Activated T-cell treated with anti-CD3 and anti-CD28 coated beads for 24 hours (primary cell): ENCODE measurements around the gene NOG.

ENCODE experiments used
- DNase-seq: peaks from one replicate; pipeline ENCODE4 v3.0.0-alpha.2; 2020; ENCODE audit warnings: low read depth

NOG gene

GRCh38 chr17:56597495-56597990 lies 4.0 kb downstream of the NOG start:
- no peak for DNase-seq

DNA sequence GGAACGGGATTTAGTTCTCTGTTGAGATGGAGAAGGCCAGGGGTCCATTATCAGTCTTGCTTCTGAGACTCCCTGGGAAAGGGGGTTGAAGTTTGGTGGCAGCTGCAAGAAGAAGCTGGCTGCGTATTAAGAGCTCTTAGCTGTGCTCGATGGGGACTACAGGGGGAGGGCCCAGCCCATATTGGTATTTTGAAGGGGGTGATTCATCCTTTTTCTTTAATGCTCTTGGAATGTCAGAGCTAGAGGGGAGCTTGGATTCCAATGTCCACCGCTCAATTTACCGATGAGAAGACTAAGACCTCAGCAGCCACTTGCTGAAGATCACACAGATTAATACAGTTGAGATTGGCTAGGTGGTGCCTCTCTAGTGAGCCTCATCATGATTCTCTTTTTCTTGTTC lies 5.0 kb downstream of the NOG start:
- no peak for DNase-seq

DNA sequence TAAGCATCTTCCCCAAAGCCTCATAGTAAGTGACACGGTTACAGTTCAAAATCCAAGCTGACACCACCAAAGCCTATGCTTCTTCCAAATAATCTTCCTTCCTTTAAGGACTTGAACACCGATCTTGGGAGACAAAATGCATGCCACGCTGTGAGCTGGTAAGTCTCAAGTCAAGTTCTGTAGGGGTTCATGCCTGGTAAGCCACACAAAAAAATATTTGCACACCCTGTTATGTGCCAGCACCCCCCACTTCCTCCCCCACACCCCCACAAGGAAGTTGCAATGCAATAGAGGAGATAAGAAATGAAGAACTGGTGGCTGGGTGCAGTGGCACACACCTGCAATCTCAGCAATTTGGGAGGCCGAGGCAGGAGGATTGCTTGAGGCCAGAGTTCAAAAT lies 5.6 kb downstream of the NOG start:
- no peak for DNase-seq

- DNase-seq, result no peak
Measured at GRCh38 chr17:56599566-56599965, 6.1 kb downstream of the NOG start.

DNA sequence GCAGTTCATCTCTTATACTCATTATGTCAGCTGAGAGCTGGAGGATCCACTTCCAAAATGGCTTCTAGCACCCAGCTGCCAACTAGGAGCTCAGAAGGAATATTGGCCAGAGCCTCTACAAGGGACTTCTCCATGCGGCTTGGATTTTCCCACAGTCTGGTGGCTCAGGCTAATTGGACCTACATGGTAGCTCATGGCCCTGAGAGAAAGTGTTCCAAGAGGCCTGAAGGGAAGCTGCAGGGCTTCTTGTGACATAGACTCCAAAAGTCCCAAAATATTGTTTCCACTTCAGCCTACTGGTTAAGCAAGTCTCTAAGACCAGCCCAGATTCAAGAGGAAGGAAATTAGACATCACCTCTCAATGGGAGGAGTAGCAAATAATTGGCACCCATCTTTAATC lies 6.8 kb downstream of the NOG start:
- no peak for DNase-seq

DNA sequence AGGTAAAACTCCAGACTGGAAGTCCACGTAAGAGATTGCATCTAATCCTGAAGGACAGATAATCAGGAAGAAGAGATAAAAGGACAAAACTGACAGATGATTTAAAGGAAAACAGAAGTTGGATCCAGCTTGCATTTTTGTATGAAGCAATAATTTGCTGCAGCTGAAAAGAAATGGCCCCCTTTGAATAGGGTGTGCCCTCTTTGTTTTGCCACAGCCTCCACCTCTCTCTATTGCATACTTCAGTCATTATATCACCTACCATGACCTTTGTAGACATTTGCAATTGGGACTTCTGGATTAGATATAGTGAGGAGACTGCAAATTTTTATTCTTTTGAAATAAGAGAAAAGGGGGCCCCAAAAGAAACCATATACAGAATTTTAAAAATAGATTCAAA lies 8.1 kb downstream of the NOG start:
- DNase-seq, result no peak

DNA sequence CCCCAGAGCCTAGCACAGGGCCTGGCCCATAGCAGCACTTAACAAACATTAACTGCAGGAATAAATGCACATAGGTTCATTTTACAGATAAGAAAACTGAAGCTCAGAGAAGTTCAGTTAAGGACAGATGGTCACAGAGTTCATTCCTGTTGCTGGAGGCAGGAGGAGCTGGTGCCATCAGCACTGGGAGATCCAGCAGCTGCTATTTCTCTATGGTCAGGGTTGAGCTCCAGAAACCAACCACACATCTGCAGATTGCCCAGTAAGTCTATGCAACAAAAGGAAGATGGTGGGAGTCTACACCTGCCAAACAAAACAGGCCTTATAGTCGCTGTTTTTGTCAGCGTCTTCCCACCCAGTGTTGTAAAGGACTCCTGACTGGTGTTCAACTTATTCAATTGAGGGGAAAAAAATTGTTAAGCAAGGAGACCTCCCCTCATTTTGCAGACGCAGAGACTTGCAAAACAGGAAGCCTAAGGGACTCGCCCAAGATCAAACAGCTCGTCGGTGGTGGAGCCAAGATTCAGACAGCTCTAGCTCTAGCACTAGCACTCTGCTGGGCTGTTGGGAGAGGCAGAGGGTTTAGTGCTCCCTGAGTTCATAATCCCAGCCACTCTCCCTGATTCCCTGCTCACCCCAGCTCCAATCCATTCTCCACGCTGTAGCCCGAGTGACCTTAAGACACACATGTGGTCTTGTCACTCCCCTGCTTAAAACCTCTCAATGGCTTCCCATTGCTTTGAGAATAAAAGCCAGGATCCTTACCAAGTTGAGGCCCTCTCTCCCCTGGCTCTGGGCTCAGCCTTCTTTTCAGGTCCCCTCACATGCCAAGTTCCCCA lies 9.0 kb downstream of the NOG start:
- DNase-seq, result no peak

DNA sequence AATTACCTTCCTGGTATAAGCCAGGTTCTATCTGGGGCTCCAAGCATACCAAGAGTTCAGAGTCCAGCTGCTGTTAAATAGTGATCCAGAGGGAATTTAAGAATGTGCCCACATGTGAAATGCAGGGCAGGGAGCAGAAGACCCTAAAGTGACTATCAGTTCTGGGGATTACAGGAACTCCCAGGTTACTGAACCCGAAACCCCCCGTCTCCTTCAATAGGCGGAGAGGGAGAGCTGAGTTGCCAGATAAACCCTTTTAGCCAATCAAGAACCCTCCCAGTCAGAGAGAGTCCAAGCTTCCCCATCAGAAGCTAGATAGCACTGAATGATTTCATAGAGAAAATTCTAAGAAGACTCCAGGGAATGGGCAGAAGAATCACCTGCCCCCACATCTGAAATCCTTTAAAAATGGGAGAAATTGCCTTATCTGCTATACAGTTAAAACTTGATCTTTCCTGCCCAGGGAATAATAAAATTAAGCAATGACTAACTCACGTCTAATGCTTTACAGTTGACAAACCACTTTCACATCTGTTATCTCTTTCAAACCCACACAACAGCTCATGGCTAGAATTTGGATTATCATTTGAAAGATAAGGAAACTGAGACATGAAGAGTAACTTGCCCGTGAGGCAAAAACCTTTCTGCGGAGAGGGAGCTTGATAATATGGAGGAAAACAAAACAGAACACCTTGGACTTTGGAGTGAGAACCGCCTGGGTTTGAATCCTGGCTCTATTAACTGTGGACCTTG lies 10.2 kb downstream of the NOG start:
- no peak for DNase-seq

- no peak for DNase-seq
Measured at GRCh38 chr17:56604691-56605290, 11.3 kb downstream of the NOG start.

GRCh38 chr17:56608944-56609343 lies 15.4 kb downstream of the NOG start:
- no peak for DNase-seq

DNA sequence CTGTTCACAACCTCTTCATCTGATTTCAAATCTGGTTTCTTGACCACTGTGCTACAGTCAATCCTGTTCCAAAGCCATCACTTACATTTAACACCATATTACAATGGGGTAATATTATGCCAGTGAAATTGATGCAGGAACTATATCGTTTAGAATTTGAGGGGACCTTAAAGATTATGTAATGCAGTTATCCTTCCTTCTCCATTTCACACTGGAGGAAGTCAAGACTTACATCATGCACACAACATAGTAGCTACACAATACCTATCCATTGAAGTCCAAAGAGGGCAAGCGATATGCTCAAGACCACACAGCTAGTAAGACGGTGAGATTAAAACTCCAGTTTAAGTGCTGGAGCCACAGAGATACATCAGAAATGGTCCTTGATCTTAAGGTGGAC lies 16.8 kb downstream of the NOG start:
- no peak for DNase-seq

DNA sequence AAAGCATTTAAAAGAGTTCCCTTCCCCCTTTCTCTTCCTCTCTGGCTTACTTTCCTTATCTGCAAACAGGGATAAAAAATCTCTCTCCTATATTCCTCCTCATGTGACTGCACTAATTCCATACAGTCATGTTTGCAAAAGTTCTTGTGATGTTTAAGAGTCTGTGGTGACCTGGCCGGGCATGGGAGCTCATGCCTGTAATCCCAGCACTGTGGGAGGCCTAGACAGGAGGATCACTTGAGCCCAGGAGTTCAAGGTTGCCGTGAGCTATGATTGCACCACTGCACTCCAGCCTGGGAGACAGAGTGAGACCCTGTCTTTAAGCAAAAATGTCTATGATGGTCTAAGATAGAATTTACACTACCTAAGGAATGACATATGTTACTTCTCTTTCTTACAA lies 19.6 kb downstream of the NOG start:
- no peak for DNase-seq

DNA sequence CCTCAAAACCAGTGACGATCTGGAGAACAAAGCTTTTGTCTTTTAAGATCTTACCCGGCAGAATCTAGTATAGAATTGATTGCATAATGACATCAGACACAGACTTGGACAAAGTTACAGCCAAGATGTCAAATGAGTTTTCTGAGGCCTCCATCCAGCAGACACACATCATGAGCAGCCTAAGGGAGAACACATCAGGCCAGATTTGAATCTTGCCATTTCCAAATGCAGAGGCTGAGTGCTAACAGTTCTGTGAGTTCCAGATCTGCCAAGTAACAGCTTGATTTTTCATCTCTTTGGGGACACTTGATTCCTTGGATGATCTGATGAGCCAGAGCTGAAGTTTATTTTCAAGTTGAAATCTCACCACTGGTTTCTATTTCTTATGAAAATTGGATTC lies 21.0 kb downstream of the NOG start:
- DNase-seq, result no peak

GRCh38 chr17:56616239-56616638 lies 22.7 kb downstream of the NOG start:
- no peak for DNase-seq

- DNase-seq, result no peak
Measured at GRCh38 chr17:56623383-56623782, 29.9 kb downstream of the NOG start.

DNA sequence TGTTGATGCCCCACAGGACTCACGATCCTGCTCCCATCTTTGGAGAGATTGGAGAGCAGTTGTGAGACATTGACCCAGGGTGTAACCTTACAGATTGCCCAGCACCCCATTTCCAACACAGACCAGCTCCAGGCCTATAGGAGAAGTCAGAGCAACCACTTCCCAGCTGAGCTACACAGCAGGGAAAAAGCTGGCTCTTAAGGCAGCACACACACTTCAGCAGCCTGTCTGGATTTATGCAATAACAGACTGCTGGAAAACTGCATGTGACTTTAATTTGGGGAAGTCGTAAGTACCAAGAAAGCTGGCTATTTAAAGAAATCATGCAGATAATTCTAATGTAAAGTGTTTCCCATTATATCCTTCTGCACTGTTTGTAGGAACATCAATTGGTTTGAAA lies 30.8 kb downstream of the NOG start:
- no peak for DNase-seq

DNA sequence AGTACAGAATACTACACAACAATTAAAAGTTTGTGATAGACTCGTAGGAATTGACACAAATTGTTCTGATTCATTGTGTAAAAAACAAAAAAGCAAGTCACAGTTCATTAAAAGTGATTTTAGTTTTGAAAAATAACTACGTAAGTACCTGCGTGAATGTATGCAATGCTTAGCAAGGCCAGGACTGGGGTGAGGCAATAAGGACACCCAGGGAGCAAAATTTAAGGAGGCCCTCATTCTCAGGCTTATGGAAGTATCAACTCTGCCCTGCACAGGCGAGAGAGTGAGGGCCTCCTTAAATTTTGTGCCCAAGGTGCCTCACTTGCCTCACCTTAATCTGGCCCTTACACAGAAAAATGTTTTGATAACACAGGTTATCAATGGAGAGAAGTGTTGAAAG lies 31.4 kb downstream of the NOG start:
- DNase-seq, result no peak

DNA sequence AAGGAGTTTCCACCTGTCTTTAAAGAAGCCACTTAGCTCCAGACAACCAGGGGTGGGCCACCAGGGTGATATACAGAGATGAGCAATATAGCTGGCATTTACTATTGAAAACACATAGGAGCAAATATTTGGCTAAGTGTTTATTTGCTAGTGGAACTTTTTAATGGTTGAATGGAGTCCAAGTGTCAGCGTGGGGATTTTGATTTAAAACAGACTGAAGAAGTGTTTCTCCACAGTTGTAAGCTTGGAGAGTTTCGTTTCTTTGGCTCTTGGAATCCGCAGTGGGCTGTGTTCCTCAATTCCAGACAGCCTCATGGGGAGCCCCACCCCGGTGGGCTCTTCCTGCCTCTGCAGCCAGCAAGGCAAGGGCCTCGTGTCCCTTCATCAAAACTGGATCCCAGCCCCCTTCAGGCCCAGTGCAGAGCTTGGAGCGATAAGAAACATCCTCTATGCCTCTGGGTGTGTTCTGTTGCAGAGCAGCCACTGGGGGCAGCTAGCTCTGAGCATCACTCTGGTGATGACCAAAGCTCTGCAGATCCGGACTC lies 36.1 kb downstream of the NOG start:
- DNase-seq, result no peak

DNA sequence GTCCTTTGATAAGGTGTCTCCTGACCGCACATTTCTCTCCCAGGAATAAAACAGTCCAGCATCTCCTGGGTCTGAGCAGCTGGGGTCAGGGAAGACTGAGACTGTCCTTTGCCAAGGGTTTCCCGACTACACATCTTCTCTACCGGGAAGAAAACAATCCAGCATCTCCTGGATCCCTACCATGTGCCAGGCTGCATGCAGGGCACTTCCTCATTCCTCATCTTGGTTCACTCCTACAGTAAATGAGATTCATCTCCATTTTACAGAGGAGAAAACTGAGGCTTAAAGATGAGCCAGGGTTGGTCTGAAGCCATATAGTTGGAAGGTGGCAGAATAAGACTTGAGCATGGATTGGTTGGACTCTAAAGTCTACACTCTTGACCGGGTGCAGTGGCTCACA lies 36.7 kb downstream of the NOG start:
- no peak for DNase-seq

- DNase-seq, result no peak
Measured at GRCh38 chr17:56633681-56634080, 40.2 kb downstream of the NOG start.

DNA sequence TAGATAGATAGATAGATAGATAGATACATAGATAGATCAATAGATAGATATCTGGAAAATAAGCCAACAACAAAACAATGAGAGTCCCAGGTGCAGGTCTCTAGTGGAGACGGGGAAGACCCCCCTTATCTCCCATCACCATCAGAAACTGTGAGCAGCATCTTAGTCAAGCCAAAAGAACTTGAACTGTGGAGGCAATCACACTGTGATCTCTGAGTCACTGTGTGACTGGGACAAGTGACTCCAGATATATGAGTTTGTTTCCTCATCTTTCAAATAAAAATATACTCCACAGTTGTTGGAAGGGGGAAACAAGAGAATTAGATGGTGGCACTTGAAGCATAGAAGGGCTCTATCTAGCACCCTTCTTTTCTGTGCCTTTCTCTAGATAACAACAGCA lies 42.1 kb downstream of the NOG start:
- DNase-seq, result no peak

DNA sequence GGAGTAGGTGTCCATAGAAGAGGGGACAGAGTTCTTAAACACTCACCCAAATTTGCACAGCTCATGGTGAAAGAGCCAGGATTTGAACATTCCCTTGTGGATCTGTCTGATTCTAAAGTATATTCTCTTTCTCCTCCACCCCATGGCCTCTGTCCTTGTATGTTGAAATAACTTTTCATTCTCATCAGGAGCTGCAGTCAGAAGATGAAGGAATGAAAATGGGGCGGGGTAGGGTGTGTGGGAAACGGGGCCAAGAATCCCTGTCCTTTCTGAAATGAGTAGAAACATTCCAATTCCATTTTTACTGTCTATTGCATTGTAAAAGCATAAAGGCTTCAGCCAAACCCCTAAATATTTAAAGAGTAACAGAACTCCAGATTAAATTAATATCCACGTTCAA lies 42.8 kb downstream of the NOG start:
- no peak for DNase-seq

- no peak for DNase-seq
Measured at GRCh38 chr17:56637254-56637653, 43.8 kb downstream of the NOG start.
